ENCODE results near the gene CAMK2B.
"Not testable (repeated sequence)": the region's sequence is repeated elsewhere in the genome, so short reads cannot be mapped to it uniquely, and the experiment has no call there.

CAMK2B gene

GRCh38 chr7:44183386-44183785 is 142.0 kb downstream of the CAMK2B start:
- Mint-ChIP-seq H3K9me3 (peaks cover 21% of the 10 kb centered on the region), H3K27ac (peak overlapping the region; percentile 23), H3K4me3 (no peak overlapping the region), H3K36me3 (ENCODE audit: low read depth) (no peaks in the 10 kb centered on the region), H3K4me1 (peaks cover 23% of the 10 kb centered on the region), H3K27me3 (ENCODE audit: low read depth, poor library complexity) (peaks cover 40% of the 10 kb centered on the region)
- DNase-seq, result no peak
- no peak for TF ChIP-seq CTCF (IDR thresholded peaks at IDR 0.05)

- Mint-ChIP-seq H3K9me3 (peaks cover 21% of the 10 kb centered on the region), H3K27ac (no peak overlapping the region), H3K27me3 (ENCODE audit: low read depth, poor library complexity) (peaks cover 44% of the 10 kb centered on the region), H3K4me1 (peaks cover 20% of the 10 kb centered on the region), H3K36me3 (ENCODE audit: low read depth) (no peaks in the 10 kb centered on the region), H3K4me3 (no peak overlapping the region)
- DNase-seq, result no peak
- TF ChIP-seq CTCF (IDR thresholded peaks at IDR 0.05), result no peak
These were observed 142.6 kb downstream of the CAMK2B start for GRCh38 chr7:44182827-44183226.

GRCh38 chr7:44180631-44181030 is 144.8 kb downstream of the CAMK2B start:
- no peak for TF ChIP-seq CTCF (IDR thresholded peaks at IDR 0.05)
- no peak for DNase-seq

GRCh38 chr7:44177570-44178131 is 147.7 kb downstream of the CAMK2B start:
- peaks cover 65% of the 10 kb centered on the region for H3K27me3 Mint-ChIP-seq (ENCODE audit: low read depth, poor library complexity)
- DNase-seq, result no peak
- H3K36me3 Mint-ChIP-seq (ENCODE audit: low read depth), result no peaks in the 10 kb centered on the region
- TF ChIP-seq CTCF (IDR thresholded peaks at IDR 0.05), result no peak
- peaks cover 14% of the 10 kb centered on the region for H3K9me3 Mint-ChIP-seq
- H3K4me1 Mint-ChIP-seq, result peaks cover 18% of the 10 kb centered on the region
- no peak overlapping the region for H3K27ac Mint-ChIP-seq
- H3K4me3 Mint-ChIP-seq, result no peak overlapping the region

More at GRCh38 chr7:44180631-44181030, 144.8 kb downstream of the CAMK2B start:
- Mint-ChIP-seq H3K4me3 (no peak overlapping the region), H3K4me1 (peaks cover 21% of the 10 kb centered on the region), H3K27me3 (ENCODE audit: low read depth, poor library complexity) (peaks cover 60% of the 10 kb centered on the region), H3K27ac (no peak overlapping the region), H3K36me3 (ENCODE audit: low read depth) (no peaks in the 10 kb centered on the region), H3K9me3 (peaks cover 21% of the 10 kb centered on the region)

- no peak overlapping the region for H3K4me3 Mint-ChIP-seq
- no peaks in the 10 kb centered on the region for H3K36me3 Mint-ChIP-seq (ENCODE audit: low read depth)
- peaks cover 11% of the 10 kb centered on the region for H3K9me3 Mint-ChIP-seq
- peaks cover 18% of the 10 kb centered on the region for H3K4me1 Mint-ChIP-seq
- DNase-seq, result no peak
- peaks cover 69% of the 10 kb centered on the region for H3K27me3 Mint-ChIP-seq (ENCODE audit: low read depth, poor library complexity)
- no peak for TF ChIP-seq CTCF (IDR thresholded peaks at IDR 0.05)
- no peak overlapping the region for H3K27ac Mint-ChIP-seq
These were observed 148.9 kb downstream of the CAMK2B start for GRCh38 chr7:44176486-44176885.

GRCh38 chr7:44175730-44176129 is 149.7 kb downstream of the CAMK2B start:
- Mint-ChIP-seq H3K4me1 (peaks cover 18% of the 10 kb centered on the region), H3K27ac (no peak overlapping the region), H3K27me3 (ENCODE audit: low read depth, poor library complexity) (peaks cover 69% of the 10 kb centered on the region), H3K36me3 (ENCODE audit: low read depth) (no peaks in the 10 kb centered on the region), H3K4me3 (no peak overlapping the region), H3K9me3 (peaks cover 13% of the 10 kb centered on the region)
- no peak for TF ChIP-seq CTCF (IDR thresholded peaks at IDR 0.05)
- DNase-seq, result no peak

GRCh38 chr7:44174694-44174948 is 150.8 kb downstream of the CAMK2B start:
- not testable (repeated sequence) for H3K27ac Mint-ChIP-seq; DNase-seq; H3K36me3 Mint-ChIP-seq (ENCODE audit: low read depth); H3K4me3 Mint-ChIP-seq
- H3K27me3 Mint-ChIP-seq (ENCODE audit: low read depth, poor library complexity), result peaks cover 75% of the 10 kb centered on the region
- peaks cover 18% of the 10 kb centered on the region for H3K4me1 Mint-ChIP-seq
- peaks cover 17% of the 10 kb centered on the region for H3K9me3 Mint-ChIP-seq
